ENCODE data around the gene SOCS1.

DNA sequence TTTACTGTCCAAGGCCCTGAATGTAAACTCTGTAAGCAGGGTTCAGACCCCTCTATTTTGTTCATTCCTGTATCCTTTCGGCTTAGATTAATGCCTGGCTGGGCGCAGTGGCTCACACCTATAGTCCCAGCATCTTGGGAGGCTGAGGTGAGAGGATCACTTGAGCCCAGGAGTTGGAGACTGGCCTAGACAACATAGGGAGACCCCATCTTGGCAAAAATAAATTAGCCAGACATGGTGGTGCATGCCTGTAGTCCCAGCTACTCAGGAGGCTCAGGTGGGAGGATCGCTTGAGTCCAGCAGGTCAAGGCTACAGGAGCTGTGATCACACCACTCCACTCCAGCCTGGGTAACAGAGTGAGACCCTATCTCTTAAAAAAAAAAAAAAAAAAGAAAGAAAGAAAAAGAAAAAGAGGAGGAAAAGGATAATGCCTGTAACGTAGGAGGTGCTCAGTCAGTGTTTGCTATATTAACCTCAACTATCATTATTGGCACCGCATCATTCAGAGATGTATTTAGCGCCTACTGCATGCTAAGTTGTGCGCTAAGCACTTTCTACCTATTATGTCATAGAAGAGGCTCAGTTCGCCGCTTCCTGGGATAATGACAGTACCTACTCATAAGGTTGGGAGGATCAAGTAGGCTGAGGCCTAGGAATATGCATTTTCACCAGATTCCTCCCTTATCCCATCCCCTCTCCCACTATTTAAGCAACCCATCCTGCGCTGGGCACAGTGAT lies 5.0 kb downstream of the SOCS1 start:
- no peak for TF ChIP-seq FOXM1 (IDR thresholded peaks at IDR 0.05; ENCODE audit: borderline replicate concordance)
- TF ChIP-seq NFRKB (IDR thresholded peaks at IDR 0.05), result no peak
- TF ChIP-seq, protein P1, sequence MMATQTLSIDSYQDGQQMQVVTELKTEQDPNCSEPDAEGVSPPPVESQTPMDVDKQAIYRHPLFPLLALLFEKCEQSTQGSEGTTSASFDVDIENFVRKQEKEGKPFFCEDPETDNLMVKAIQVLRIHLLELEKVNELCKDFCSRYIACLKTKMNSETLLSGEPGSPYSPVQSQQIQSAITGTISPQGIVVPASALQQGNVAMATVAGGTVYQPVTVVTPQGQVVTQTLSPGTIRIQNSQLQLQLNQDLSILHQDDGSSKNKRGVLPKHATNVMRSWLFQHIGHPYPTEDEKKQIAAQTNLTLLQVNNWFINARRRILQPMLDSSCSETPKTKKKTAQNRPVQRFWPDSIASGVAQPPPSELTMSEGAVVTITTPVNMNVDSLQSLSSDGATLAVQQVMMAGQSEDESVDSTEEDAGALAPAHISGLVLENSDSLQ (IDR thresholded peaks at IDR 0.05), result no peak

Data from HEK293T (cell line).